GM23338 (cell line): ENCODE data around the gene KRTAP12-3. TPM values are rescaled to one million over a fixed set of nuclear protein-coding genes. Genes with fewer than 3 reads are reported as not detected.

Source experiments
- ATAC-seq: fragments of 200-7000 bp; cut with Tn5 transposase; 3 replicates; pipeline ENCODE4 v1.9.1; 2020
- DNase-seq: peaks from one replicate; pipeline ENCODE4 v3.0.0-alpha.2; 2015; ENCODE audit warnings: low spot score
- H2AFZ ChIP-seq: fragments of 200-600 bp; sonication (generic); 2 replicates; pipeline ENCODE4 v1.8.0; 2016; ENCODE audit warnings: antibody characterized with exemption, mild to moderate bottlenecking, moderate library complexity
- H3F3A ChIP-seq: fragments of 200-600 bp; sonication (generic); replicated peaks from 2 replicates; pipeline ENCODE4 v1.8.0; 2017; ENCODE audit warnings: antibody characterized with exemption, mixed run types, low read depth
- H3K27ac ChIP-seq: fragments of 200-600 bp; sonication (generic); 2 replicates; pipeline ENCODE4 v1.6.1; 2016; ENCODE audit warnings: low read depth
- H3K27me3 ChIP-seq: fragments of 200-600 bp; sonication (generic); 2 replicates; pipeline ENCODE4 v1.8.0; 2016; ENCODE audit warnings: mild to moderate bottlenecking, mixed run types, moderate library complexity; ENCODE audit not compliant: insufficient read depth
- H3K36me3 ChIP-seq: fragments of 200-600 bp; sonication (generic); 2 replicates; pipeline ENCODE4 v1.8.0; 2016; ENCODE audit warnings: mild to moderate bottlenecking; ENCODE audit not compliant: insufficient read depth
- H3K4me1 ChIP-seq: fragments of 200-600 bp; sonication (generic); 2 replicates; pipeline ENCODE4 v1.8.0; 2016; ENCODE audit warnings: mild to moderate bottlenecking, moderate library complexity; ENCODE audit not compliant: insufficient read depth
- H3K4me2 ChIP-seq: fragments of 200-600 bp; sonication (generic); 2 replicates; pipeline ENCODE4 v1.7.1; 2017; ENCODE audit warnings: mixed run types
- H3K4me3 ChIP-seq: fragments of 200-600 bp; sonication (generic); 2 replicates; pipeline ENCODE4 v1.6.1; 2016; ENCODE audit warnings: mixed run types
- H3K79me2 ChIP-seq: fragments of 200-600 bp; sonication (generic); replicated peaks from 2 replicates; pipeline ENCODE4 v1.8.0; 2017; ENCODE audit warnings: mild to moderate bottlenecking; ENCODE audit not compliant: insufficient read depth
- H3K9me2 ChIP-seq: fragments of 200-600 bp; sonication (generic); 2 replicates; pipeline ENCODE4 v1.8.0; 2017; ENCODE audit not compliant: insufficient read depth
- H4K20me1 ChIP-seq: fragments of 200-600 bp; sonication (generic); replicated peaks from 2 replicates; pipeline ENCODE4 v1.8.0; 2017; ENCODE audit warnings: mild to moderate bottlenecking; ENCODE audit not compliant: insufficient read depth
- H3K27ac Mint-ChIP-seq: 2 replicates; pipeline ENCODE4 v1.8.0; 2020; ENCODE audit warnings: inconsistent platforms, mild to moderate bottlenecking, moderate library complexity, mixed read lengths
- H3K27me3 Mint-ChIP-seq: 3 replicates; pipeline ENCODE4 v1.8.0; 2022; ENCODE audit warnings: low read depth, mild to moderate bottlenecking, moderate library complexity, mixed read lengths, inconsistent platforms; ENCODE audit not compliant: insufficient read depth, poor library complexity
- H3K36me3 Mint-ChIP-seq: 3 replicates; pipeline ENCODE4 v1.8.0; 2021; ENCODE audit warnings: low read depth, mild to moderate bottlenecking, inconsistent platforms, moderate library complexity, mixed read lengths
- H3K4me1 Mint-ChIP-seq: 3 replicates; pipeline ENCODE4 v1.8.0; 2020; ENCODE audit warnings: mild to moderate bottlenecking, inconsistent platforms, mixed read lengths
- H3K4me3 Mint-ChIP-seq: 3 replicates; pipeline ENCODE4 v1.8.0; 2021; ENCODE audit warnings: moderate library complexity, mild to moderate bottlenecking, inconsistent platforms, mixed read lengths
- H3K9me3 Mint-ChIP-seq: 3 replicates; pipeline ENCODE4 v1.8.0; 2020; ENCODE audit warnings: moderate library complexity, mild to moderate bottlenecking, inconsistent platforms, mixed read lengths
- CTCF ChIP-seq, 2 experiments: fragments of 200-600 bp in 1 of 2; sonication (generic) in 1 of 2; conservative IDR thresholded peaks; 2 replicates each; pipeline versions ENCODE4 v1.5.1 to v1.6.1; 2016 to 2017; ENCODE audit warnings: antibody characterized with exemption in 2 of 2, low read depth in 2 of 2, mild to moderate bottlenecking in 2 of 2, moderate library complexity in 1 of 2
- ETS1 ChIP-seq: IDR thresholded peaks from 2 replicates; pipeline ENCODE4 v1.6.1; 2016; ENCODE audit warnings: antibody characterized with exemption
- EZH2 ChIP-seq: fragments of 200-600 bp; sonication (generic); IDR thresholded peaks from one replicate; pipeline ENCODE4 v1.8.0; 2017; ENCODE audit warnings: antibody characterized with exemption, mild to moderate bottlenecking, low read depth; ENCODE audit not compliant: unreplicated experiment
- REST ChIP-seq: IDR thresholded peaks from one replicate; pipeline ENCODE4 v1.6.1; 2018; ENCODE audit warnings: antibody characterized with exemption; ENCODE audit not compliant: unreplicated experiment
- ZNF114 ChIP-seq: fragments of 250-450 bp; sonication (Bioruptor Pico); IDR thresholded peaks from 2 replicates; pipeline ENCODE4 v1.5.0; 2020; ENCODE audit warnings: mild to moderate bottlenecking, moderate library complexity
- ZNF331 ChIP-seq: fragments of 250-450 bp; sonication (Bioruptor Pico); IDR thresholded peaks from 2 replicates; pipeline ENCODE4 v1.5.0; 2020; ENCODE audit warnings: low read depth, mild to moderate bottlenecking, moderate library complexity
- ZNF462 ChIP-seq: fragments of 250-450 bp; sonication (Bioruptor Pico); IDR thresholded peaks from 2 replicates; pipeline ENCODE4 v1.5.0; 2020; ENCODE audit warnings: mild to moderate bottlenecking, moderate library complexity
- polyA plus RNA-seq: library from polyadenylated mRNA; unstranded; fragments of >200 nt; fragmentation: Nextera tagmentation; extraction: Ambion mirVana; gene quantifications from 2 replicates; pipeline ENCODE4 v1.2.1, GENCODE V29; 2016
- total RNA-seq: library from RNA; depleted of rRNA; stranded (reverse); fragments of >200 nt; shearing (Covaris generic); gene quantifications from 2 replicates; pipeline ENCODE4 v1.2.3, GENCODE V29; 2014

Gene KRTAP12-3
- total and polyA plus RNA-seq, 2 experiments from 2014 or later, result not detected

GRCh38 chr21:44701023-44701400 lies 43.3 kb downstream of the KRTAP12-3 start:
- Histone ChIP-seq H3K4me2 (no peak overlapping the region), H3K9me2 (no peaks in the 10 kb centered on the region), H3K4me3 (no peak overlapping the region), H3K27ac (no peak overlapping the region), H3K36me3 (no peaks in the 10 kb centered on the region), H3K27me3 (peaks cover 6% of the 10 kb centered on the region), H3F3A (0 out of 2 replicates have a peak, but pooled peaks cover 4% of the 10 kb centered on the region), H3K4me1 (peaks cover 46% of the 10 kb centered on the region), H4K20me1 (no peaks in the 10 kb centered on the region), H2AFZ (no peak overlapping the region), H3K79me2 (no peaks in the 10 kb centered on the region)
- no peak for TF ChIP-seq ZNF114 (CRISPR knock-in tag)
- TF ChIP-seq ETS1, result no peak
- no peak for TF ChIP-seq REST
- no peak for TF ChIP-seq EZH2
- no peak for TF ChIP-seq ZNF331
- TF ChIP-seq CTCF (conservative IDR thresholded peaks at IDR 0.05; ENCODE audit: low read depth in 2 of 2), result no peak
- no peak for TF ChIP-seq ZNF462
- peaks cover 79% of the 10 kb centered on the region for H3K4me1 Mint-ChIP-seq
- H3K27me3 Mint-ChIP-seq, result peaks cover 28% of the 10 kb centered on the region
- H3K4me3 Mint-ChIP-seq, result no peak overlapping the region
- H3K36me3 Mint-ChIP-seq, result no peaks in the 10 kb centered on the region
- H3K9me3 Mint-ChIP-seq, result peaks cover 2% of the 10 kb centered on the region; the same call in 1 of the 3 replicates
- no peak overlapping the region for H3K27ac Mint-ChIP-seq
- ATAC-seq, result no peak
- DNase-seq, result no peak
